ENCODE measurements around the gene PCSK5. TPM values are rescaled to one million over a fixed set of nuclear protein-coding genes. Genes with fewer than 3 reads are reported as not detected.

Gene PCSK5
- total RNA-seq, 1 experiment from 2014 or later, result 6.9 TPM

GRCh38 chr9:75851917-75852316 is 38.6 kb upstream of the PCSK5 start:
- no peaks in the 10 kb centered on the region for H3K9me3 ChIP-seq (ENCODE audit: control insufficient read depth in 1 of 2, insufficient read depth in 1 of 2, low read depth in 1 of 2, low read length in 2 of 2)
- TF ChIP-seq POLR2A (IDR thresholded peaks at IDR 0.05; ENCODE audit: borderline replicate concordance, extremely low read depth, insufficient read depth, insufficient read length), result no peak
- TF ChIP-seq SRF (IDR thresholded peaks at IDR 0.05; ENCODE audit: low read depth), result no peak
- no peak for TF ChIP-seq YY1 (IDR thresholded peaks at IDR 0.05; ENCODE audit: extremely low read depth, insufficient replicate concordance, low read depth, low read length)
- no peak for TF ChIP-seq SIN3A (IDR thresholded peaks at IDR 0.05; ENCODE audit: low read depth)
- TF ChIP-seq, protein P1, sequence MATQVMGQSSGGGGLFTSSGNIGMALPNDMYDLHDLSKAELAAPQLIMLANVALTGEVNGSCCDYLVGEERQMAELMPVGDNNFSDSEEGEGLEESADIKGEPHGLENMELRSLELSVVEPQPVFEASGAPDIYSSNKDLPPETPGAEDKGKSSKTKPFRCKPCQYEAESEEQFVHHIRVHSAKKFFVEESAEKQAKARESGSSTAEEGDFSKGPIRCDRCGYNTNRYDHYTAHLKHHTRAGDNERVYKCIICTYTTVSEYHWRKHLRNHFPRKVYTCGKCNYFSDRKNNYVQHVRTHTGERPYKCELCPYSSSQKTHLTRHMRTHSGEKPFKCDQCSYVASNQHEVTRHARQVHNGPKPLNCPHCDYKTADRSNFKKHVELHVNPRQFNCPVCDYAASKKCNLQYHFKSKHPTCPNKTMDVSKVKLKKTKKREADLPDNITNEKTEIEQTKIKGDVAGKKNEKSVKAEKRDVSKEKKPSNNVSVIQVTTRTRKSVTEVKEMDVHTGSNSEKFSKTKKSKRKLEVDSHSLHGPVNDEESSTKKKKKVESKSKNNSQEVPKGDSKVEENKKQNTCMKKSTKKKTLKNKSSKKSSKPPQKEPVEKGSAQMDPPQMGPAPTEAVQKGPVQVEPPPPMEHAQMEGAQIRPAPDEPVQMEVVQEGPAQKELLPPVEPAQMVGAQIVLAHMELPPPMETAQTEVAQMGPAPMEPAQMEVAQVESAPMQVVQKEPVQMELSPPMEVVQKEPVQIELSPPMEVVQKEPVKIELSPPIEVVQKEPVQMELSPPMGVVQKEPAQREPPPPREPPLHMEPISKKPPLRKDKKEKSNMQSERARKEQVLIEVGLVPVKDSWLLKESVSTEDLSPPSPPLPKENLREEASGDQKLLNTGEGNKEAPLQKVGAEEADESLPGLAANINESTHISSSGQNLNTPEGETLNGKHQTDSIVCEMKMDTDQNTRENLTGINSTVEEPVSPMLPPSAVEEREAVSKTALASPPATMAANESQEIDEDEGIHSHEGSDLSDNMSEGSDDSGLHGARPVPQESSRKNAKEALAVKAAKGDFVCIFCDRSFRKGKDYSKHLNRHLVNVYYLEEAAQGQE (IDR thresholded peaks at IDR 0.05; ENCODE audit: low read depth), result no peak
- TF ChIP-seq SP1 (IDR thresholded peaks at IDR 0.05; ENCODE audit: low read depth), result no peak
- no peak for TF ChIP-seq CBX3 (IDR thresholded peaks at IDR 0.05; ENCODE audit: low read depth)
- TF ChIP-seq EZH2phosphoT487 (IDR thresholded peaks at IDR 0.05; ENCODE audit: borderline replicate concordance), result no peak
- TF ChIP-seq ATF3 (IDR thresholded peaks at IDR 0.05), result no peak
- ATAC-seq, result no peak
- H3K9me2 ChIP-seq (ENCODE audit: insufficient read depth), result no peaks in the 10 kb centered on the region
- H3K27me3 ChIP-seq (ENCODE audit: insufficient read depth, low read length), result no peaks in the 10 kb centered on the region
- H3K4me2 ChIP-seq (ENCODE audit: low read length), result no peak overlapping the region
- RAD21 ChIA-PET (ENCODE audit: low non-redundant PET in 1 of 2, low total read pairs in 2 of 2, uncharacterized antibody in 2 of 2, unreplicated experiment in 2 of 2), result no interaction called here
- no peak overlapping the region for H3K9ac ChIP-seq (ENCODE audit: low read length)
- H3K4me1 ChIP-seq (ENCODE audit: control insufficient read depth in 1 of 2, insufficient read depth in 2 of 2, low read length in 2 of 2), result no peaks in the 10 kb centered on the region
- POLR2A ChIA-PET, result no interaction called here
- BruUV-seq (replicated peaks), result no TSS peak
- H4K20me1 ChIP-seq (ENCODE audit: insufficient read depth), result no peaks in the 10 kb centered on the region
- no peaks in the 10 kb centered on the region for H3K36me3 ChIP-seq (ENCODE audit: control insufficient read depth in 1 of 2, insufficient read depth in 2 of 2, low read length in 2 of 2)
- DNase-seq (ENCODE audit: low read depth, low spot score), result no peak
- no peaks in the 10 kb centered on the region for H3K79me2 ChIP-seq (ENCODE audit: insufficient read depth, low read length)
- no peak overlapping the region for H2AFZ ChIP-seq (ENCODE audit: low read depth, low read length, poor library complexity, severe bottlenecking)
- no peak overlapping the region for H3K27ac ChIP-seq (ENCODE audit: low read depth, low read length)
- intact Hi-C loops (cut with micrococcal nuclease), result no loop called here
- CTCF ChIA-PET, result no interaction called here
- H3K4me3 ChIP-seq (replicated peaks in 1 of 2; ENCODE audit: low read depth in 1 of 2, low read length in 2 of 2), result no peak overlapping the region
